Measurements from ENCODE around the gene ANLN.
"Not testable (repeated sequence)": the region's sequence is repeated elsewhere in the genome, so short reads cannot be mapped to it uniquely, and the experiment has no call there.

ANLN gene

DNA sequence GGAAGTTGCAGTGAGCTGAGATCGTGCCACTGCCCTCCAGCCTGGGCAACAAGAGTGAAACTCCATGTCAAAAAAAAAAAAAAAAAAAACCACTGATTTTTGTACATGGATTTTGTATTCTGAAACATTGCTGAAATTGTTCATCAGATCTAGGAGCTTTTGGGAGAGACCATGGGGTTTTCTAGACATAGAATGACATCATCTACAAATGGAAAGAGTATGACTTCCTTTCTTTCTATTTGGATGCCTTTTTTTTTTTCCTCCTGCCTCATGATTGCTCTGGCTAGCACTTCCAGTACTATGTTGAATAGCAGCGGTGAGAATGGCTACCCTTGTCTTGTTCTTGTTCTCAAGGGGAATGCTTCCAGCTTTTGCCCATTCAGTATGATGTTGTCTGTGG, 89.1 kb downstream of the ANLN start:
- Histone ChIP-seq H3K4me3 (ENCODE audit: low read depth, low read length) (no peak overlapping the region), H3K9me3 (ENCODE audit: control insufficient read depth, insufficient read depth, low read depth, low read length) (no peaks in the 10 kb centered on the region), H3K4me1 (ENCODE audit: control insufficient read depth, insufficient read depth, low read length) (no peaks in the 10 kb centered on the region), H3K36me3 (ENCODE audit: control insufficient read depth in 2 of 2, insufficient read depth in 1 of 2, low read length in 2 of 2) (no peaks in the 10 kb centered on the region), H3K27ac (ENCODE audit: extremely low read depth, low read depth, low read length) (no peak overlapping the region)
- ChIA-PET CTCF (interaction anchor here (0.6 to 1.7 kb wide), 3 partner anchors 508 to 722 kb away, joined by 3 to 4 read pairs (median 4); no protein-coding TSS in a partner anchor), POLR2A (no interaction called here)
- TF ChIP-seq ZNF202 (tag by site-specific recombination; IDR thresholded peaks at IDR 0.05; ENCODE audit: borderline replicate concordance) (no peak), SP3 (tag by site-specific recombination; IDR thresholded peaks at IDR 0.05) (no peak), ZBTB21 (tag by site-specific recombination; IDR thresholded peaks at IDR 0.05) (no peak), ZNF175 (tag by site-specific recombination; IDR thresholded peaks at IDR 0.05) (no peak), ZNF132 (tag by site-specific recombination; IDR thresholded peaks at IDR 0.05; ENCODE audit: borderline replicate concordance) (no peak), SCRT2 (tag by site-specific recombination; IDR thresholded peaks at IDR 0.05) (no peak), ZNF221 (tag by site-specific recombination; IDR thresholded peaks at IDR 0.05; ENCODE audit: borderline replicate concordance) (no peak), ZNF529 (tag by site-specific recombination; IDR thresholded peaks at IDR 0.05; ENCODE audit: insufficient replicate concordance) (no peak), ZNF248 (tag by site-specific recombination; IDR thresholded peaks at IDR 0.05) (no peak), ZFHX2 (tag by site-specific recombination; conservative IDR thresholded peaks at IDR 0.05) (no peak), ZNF777 (tag by site-specific recombination; IDR thresholded peaks at IDR 0.05; ENCODE audit: borderline replicate concordance) (no peak), ZNF2 (tag by site-specific recombination; IDR thresholded peaks at IDR 0.05) (no peak)
- TF ChIP-seq, protein P1, sequence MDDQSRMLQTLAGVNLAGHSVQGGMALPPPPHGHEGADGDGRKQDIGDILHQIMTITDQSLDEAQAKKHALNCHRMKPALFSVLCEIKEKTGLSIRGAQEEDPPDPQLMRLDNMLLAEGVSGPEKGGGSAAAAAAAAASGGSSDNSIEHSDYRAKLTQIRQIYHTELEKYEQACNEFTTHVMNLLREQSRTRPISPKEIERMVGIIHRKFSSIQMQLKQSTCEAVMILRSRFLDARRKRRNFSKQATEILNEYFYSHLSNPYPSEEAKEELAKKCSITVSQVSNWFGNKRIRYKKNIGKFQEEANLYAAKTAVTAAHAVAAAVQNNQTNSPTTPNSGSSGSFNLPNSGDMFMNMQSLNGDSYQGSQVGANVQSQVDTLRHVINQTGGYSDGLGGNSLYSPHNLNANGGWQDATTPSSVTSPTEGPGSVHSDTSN (CRISPR knock-in tag; IDR thresholded peaks at IDR 0.05): no peak
- TF ChIP-seq, protein P2, sequence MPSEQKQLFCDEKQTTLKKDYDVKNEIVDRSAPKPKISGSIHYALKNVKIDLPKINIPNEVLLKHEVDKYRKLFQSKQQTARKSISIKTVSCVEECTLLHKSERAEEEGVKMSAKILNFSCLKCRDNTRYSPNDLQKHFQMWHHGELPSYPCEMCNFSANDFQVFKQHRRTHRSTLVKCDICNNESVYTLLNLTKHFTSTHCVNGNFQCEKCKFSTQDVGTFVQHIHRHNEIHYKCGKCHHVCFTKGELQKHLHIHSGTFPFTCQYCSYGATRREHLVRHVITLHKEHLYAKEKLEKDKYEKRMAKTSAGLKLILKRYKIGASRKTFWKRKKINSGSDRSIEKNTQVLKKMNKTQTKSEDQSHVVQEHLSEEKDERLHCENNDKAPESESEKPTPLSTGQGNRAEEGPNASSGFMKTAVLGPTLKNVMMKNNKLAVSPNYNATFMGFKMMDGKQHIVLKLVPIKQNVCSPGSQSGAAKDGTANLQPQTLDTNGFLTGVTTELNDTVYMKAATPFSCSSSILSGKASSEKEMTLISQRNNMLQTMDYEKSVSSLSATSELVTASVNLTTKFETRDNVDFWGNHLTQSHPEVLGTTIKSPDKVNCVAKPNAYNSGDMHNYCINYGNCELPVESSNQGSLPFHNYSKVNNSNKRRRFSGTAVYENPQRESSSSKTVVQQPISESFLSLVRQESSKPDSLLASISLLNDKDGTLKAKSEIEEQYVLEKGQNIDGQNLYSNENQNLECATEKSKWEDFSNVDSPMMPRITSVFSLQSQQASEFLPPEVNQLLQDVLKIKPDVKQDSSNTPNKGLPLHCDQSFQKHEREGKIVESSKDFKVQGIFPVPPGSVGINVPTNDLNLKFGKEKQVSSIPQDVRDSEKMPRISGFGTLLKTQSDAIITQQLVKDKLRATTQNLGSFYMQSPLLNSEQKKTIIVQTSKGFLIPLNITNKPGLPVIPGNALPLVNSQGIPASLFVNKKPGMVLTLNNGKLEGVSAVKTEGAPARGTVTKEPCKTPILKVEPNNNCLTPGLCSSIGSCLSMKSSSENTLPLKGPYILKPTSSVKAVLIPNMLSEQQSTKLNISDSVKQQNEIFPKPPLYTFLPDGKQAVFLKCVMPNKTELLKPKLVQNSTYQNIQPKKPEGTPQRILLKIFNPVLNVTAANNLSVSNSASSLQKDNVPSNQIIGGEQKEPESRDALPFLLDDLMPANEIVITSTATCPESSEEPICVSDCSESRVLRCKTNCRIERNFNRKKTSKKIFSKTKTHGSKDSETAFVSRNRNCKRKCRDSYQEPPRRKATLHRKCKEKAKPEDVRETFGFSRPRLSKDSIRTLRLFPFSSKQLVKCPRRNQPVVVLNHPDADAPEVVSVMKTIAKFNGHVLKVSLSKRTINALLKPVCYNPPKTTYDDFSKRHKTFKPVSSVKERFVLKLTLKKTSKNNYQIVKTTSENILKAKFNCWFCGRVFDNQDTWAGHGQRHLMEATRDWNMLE (tag by site-specific recombination; conservative IDR thresholded peaks at IDR 0.05; ENCODE audit: low read depth): no peak
- TF ChIP-seq, protein P3, sequence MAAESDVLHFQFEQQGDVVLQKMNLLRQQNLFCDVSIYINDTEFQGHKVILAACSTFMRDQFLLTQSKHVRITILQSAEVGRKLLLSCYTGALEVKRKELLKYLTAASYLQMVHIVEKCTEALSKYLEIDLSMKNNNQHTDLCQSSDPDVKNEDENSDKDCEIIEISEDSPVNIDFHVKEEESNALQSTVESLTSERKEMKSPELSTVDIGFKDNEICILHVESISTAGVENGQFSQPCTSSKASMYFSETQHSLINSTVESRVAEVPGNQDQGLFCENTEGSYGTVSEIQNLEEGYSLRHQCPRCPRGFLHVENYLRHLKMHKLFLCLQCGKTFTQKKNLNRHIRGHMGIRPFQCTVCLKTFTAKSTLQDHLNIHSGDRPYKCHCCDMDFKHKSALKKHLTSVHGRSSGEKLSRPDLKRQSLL (tag by site-specific recombination; IDR thresholded peaks at IDR 0.05): no peak
- TF ChIP-seq, protein P4, sequence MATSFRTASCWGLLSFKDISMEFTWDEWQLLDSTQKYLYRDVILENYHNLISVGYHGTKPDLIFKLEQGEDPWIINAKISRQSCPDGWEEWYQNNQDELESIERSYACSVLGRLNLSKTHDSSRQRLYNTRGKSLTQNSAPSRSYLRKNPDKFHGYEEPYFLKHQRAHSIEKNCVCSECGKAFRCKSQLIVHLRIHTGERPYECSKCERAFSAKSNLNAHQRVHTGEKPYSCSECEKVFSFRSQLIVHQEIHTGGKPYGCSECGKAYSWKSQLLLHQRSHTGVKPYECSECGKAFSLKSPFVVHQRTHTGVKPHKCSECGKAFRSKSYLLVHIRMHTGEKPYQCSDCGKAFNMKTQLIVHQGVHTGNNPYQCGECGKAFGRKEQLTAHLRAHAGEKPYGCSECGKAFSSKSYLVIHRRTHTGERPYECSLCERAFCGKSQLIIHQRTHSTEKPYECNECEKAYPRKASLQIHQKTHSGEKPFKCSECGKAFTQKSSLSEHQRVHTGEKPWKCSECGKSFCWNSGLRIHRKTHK (tag by site-specific recombination; IDR thresholded peaks at IDR 0.05): no peak

DNA sequence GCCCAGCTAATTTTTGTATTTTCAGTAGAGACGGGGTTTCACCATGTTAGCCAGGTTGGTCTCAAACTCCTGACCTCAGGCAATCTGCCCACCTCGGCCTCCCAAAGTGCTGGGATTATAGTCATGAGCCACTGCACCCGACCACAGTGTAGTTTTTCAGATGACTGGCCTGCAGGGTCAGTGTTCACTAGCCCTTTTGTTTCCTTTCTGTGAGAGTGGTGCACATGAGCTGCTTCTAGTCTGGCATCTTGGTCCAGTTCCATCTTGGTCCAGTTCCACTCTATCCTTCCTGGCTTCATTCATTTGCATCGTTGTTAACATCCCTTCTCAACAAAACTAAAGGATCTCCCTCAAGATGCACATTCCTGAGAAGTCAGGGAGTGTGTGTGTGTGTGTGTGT, 94.2 kb downstream of the ANLN start:
- H3K9me3 ChIP-seq (ENCODE audit: control insufficient read depth, insufficient read depth, low read depth, low read length); H3K4me3 ChIP-seq (ENCODE audit: low read depth, low read length); H3K36me3 ChIP-seq (ENCODE audit: control insufficient read depth in 2 of 2, insufficient read depth in 1 of 2, low read length in 2 of 2); H3K27ac ChIP-seq (ENCODE audit: extremely low read depth, low read depth, low read length); H3K4me1 ChIP-seq (ENCODE audit: control insufficient read depth, insufficient read depth, low read length); POLR2A ChIA-PET; CTCF ChIA-PET: not testable (repeated sequence)

Measured in HEK293 (cell line).